ENCODE results near the gene CWC22. TPM values are rescaled to one million over a fixed set of nuclear protein-coding genes. Genes with fewer than 3 reads are reported as not detected.

The CWC22 gene
- total RNA-seq, 3 donors from 2014 or later = 30.7 to 33.4 (median 32.5) TPM

GRCh38 chr2:179915395-179915992 lies 91.6 kb downstream of the CWC22 start:
- DNase-seq = no peak
- Mint-ChIP-seq H3K27me3 (ENCODE audit: low read depth) (no peaks in the 10 kb centered on the region), H3K36me3 (ENCODE audit: insufficient read depth) (no peaks in the 10 kb centered on the region), H3K4me3 (no peak overlapping the region), H3K4me1 (ENCODE audit: low read depth) (no peaks in the 10 kb centered on the region), H3K9me3 (no peaks in the 10 kb centered on the region)
- no peak for ATAC-seq

- Mint-ChIP-seq H3K27me3 (ENCODE audit: low read depth) (no peaks in the 10 kb centered on the region), H3K9me3 (no peaks in the 10 kb centered on the region), H3K4me3 (no peak overlapping the region), H3K36me3 (ENCODE audit: insufficient read depth) (no peaks in the 10 kb centered on the region), H3K4me1 (ENCODE audit: low read depth) (no peaks in the 10 kb centered on the region)
- no peak for DNase-seq
- ATAC-seq = no peak
These were observed 93.3 kb downstream of the CWC22 start for GRCh38 chr2:179913809-179914208.

- H3K4me3 Mint-ChIP-seq = no peak overlapping the region
- no peaks in the 10 kb centered on the region for H3K27me3 Mint-ChIP-seq (ENCODE audit: low read depth)
- H3K4me1 Mint-ChIP-seq (ENCODE audit: low read depth) = no peaks in the 10 kb centered on the region
- H3K36me3 Mint-ChIP-seq (ENCODE audit: insufficient read depth) = no peaks in the 10 kb centered on the region
- no peaks in the 10 kb centered on the region for H3K9me3 Mint-ChIP-seq
- DNase-seq (no peak), ATAC-seq (no peak)
These were observed 95.5 kb downstream of the CWC22 start for GRCh38 chr2:179911569-179911968.

GRCh38 chr2:179910735-179911113 lies 96.4 kb downstream of the CWC22 start:
- DNase-seq (no peak), ATAC-seq (no peak)
- Mint-ChIP-seq H3K27me3 (ENCODE audit: low read depth) (no peaks in the 10 kb centered on the region), H3K9me3 (no peaks in the 10 kb centered on the region), H3K4me3 (no peak overlapping the region), H3K36me3 (ENCODE audit: insufficient read depth) (no peaks in the 10 kb centered on the region), H3K4me1 (ENCODE audit: low read depth) (no peaks in the 10 kb centered on the region)

- no peaks in the 10 kb centered on the region for H3K4me1 Mint-ChIP-seq (ENCODE audit: low read depth)
- no peaks in the 10 kb centered on the region for H3K9me3 Mint-ChIP-seq
- no peaks in the 10 kb centered on the region for H3K36me3 Mint-ChIP-seq (ENCODE audit: insufficient read depth)
- no peaks in the 10 kb centered on the region for H3K27me3 Mint-ChIP-seq (ENCODE audit: low read depth)
- no peak for DNase-seq
- ATAC-seq = no peak
- no peak overlapping the region for H3K4me3 Mint-ChIP-seq
These were observed 97.0 kb downstream of the CWC22 start for GRCh38 chr2:179909845-179910734.

DNA sequence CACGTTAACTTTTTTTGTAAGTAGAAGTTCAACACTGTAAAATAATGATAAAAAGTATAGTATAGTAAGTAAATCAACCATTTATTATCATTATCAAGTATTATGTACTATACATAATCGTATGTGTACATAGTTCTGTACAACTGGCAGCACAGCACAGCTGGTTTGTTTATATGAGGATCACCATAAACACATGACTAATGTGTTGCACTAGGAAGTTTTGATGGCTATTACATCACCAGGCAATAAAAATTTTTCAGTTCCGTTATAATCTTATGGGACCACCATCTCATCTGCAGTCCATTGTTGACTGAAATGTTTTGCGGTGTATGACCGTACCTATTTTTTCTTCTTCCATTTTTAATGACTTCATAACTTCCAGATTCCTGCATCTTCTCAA lies 106.4 kb downstream of the CWC22 start:
- H3K9me3 Mint-ChIP-seq = no peaks in the 10 kb centered on the region
- no peaks in the 10 kb centered on the region for H3K36me3 Mint-ChIP-seq (ENCODE audit: insufficient read depth)
- DNase-seq = no peak
- no peaks in the 10 kb centered on the region for H3K27me3 Mint-ChIP-seq (ENCODE audit: low read depth)
- no peaks in the 10 kb centered on the region for H3K4me1 Mint-ChIP-seq (ENCODE audit: low read depth)
- ATAC-seq = no peak
- no peak overlapping the region for H3K4me3 Mint-ChIP-seq

- H3K27me3 Mint-ChIP-seq (ENCODE audit: low read depth) = no peaks in the 10 kb centered on the region
These were observed 107.4 kb downstream of the CWC22 start for GRCh38 chr2:179899666-179900065.

DNA sequence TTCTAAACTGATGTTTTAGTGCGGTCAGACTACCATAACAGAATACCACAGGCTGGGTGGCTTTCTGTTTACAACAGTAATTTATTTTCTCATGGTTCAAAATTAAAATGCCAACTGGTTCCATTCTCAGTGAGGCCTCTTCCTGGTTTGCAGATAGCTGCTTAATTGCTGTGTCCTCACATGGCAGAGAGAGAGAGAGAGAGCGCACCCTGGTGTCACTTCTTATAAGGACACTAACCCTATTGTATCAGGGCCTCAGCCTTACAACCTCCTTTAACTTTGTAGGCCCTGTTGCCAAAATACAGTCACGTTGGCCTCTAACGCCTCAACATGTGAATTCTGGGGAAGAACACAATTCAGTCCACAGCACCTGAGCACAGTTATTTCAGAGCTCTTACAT lies 108.2 kb downstream of the CWC22 start:
- no peak overlapping the region for H3K4me3 Mint-ChIP-seq
- DNase-seq (no peak), ATAC-seq (no peak)
- no peaks in the 10 kb centered on the region for H3K9me3 Mint-ChIP-seq
- H3K36me3 Mint-ChIP-seq (ENCODE audit: insufficient read depth) = no peaks in the 10 kb centered on the region
- no peaks in the 10 kb centered on the region for H3K4me1 Mint-ChIP-seq (ENCODE audit: low read depth)
- H3K27me3 Mint-ChIP-seq (ENCODE audit: low read depth) = no peaks in the 10 kb centered on the region

More at GRCh38 chr2:179899666-179900065, 107.4 kb downstream of the CWC22 start:
- Mint-ChIP-seq H3K4me1 (ENCODE audit: low read depth) (no peaks in the 10 kb centered on the region), H3K9me3 (no peaks in the 10 kb centered on the region), H3K36me3 (ENCODE audit: insufficient read depth) (no peaks in the 10 kb centered on the region), H3K4me3 (no peak overlapping the region)
- DNase-seq (no peak), ATAC-seq (no peak)

Other genes starting within 250 kb of the CWC22 start
- under 1 TPM in 1 of 3 donors, not detected in 2; 0.08 TPM for gene ZNF385B, start 145.7 kb downstream of the CWC22 start, total RNA-seq